ENCODE data around the gene TUBB2B. TPM values are rescaled to one million over a fixed set of nuclear protein-coding genes. Genes with fewer than 3 reads are reported as not detected.

Gene TUBB2B
- total RNA-seq, 1 donor from 2014 or later, result 114 TPM

GRCh38 chr6:3235486-3235885 is 8.0 kb upstream of the TUBB2B start:
- H3K4me1 Mint-ChIP-seq, result peaks cover 30% of the 10 kb centered on the region
- no peaks in the 10 kb centered on the region for H3K9me3 Mint-ChIP-seq
- DNase-seq (ENCODE audit: low spot score in 2 of 2, unreplicated experiment in 2 of 2), result no peak
- TF ChIP-seq, protein P1, sequence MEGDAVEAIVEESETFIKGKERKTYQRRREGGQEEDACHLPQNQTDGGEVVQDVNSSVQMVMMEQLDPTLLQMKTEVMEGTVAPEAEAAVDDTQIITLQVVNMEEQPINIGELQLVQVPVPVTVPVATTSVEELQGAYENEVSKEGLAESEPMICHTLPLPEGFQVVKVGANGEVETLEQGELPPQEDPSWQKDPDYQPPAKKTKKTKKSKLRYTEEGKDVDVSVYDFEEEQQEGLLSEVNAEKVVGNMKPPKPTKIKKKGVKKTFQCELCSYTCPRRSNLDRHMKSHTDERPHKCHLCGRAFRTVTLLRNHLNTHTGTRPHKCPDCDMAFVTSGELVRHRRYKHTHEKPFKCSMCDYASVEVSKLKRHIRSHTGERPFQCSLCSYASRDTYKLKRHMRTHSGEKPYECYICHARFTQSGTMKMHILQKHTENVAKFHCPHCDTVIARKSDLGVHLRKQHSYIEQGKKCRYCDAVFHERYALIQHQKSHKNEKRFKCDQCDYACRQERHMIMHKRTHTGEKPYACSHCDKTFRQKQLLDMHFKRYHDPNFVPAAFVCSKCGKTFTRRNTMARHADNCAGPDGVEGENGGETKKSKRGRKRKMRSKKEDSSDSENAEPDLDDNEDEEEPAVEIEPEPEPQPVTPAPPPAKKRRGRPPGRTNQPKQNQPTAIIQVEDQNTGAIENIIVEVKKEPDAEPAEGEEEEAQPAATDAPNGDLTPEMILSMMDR (IDR thresholded peaks at IDR 0.05; ENCODE audit: unreplicated experiment), result no peak
- H3K27me3 Mint-ChIP-seq (ENCODE audit: low read depth), result peaks cover 23% of the 10 kb centered on the region
- H3K4me3 Mint-ChIP-seq, result no peak overlapping the region
- H3K36me3 Mint-ChIP-seq, result no peaks in the 10 kb centered on the region
- H3K27ac Mint-ChIP-seq, result no peak overlapping the region

DNA sequence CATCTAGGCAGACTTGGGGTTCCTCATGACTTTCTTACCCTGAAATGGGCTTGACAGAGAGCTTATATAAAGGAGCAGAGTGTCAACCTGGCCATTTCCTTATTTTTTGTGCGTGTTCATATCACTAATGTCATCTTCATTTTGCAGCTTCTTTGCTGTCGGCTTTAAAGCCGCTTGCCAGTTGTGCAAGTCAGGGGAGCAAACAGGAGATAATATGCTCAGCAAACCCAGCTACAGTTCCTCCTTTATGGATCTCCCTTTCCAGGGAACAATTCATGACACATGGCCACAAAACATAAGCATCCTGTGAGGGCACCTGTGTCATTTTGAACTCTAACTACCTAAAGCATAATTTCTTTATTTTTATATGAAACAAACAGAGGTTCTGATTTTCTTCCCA is 6.5 kb upstream of the TUBB2B start:
- Mint-ChIP-seq H3K27me3 (ENCODE audit: low read depth) (peaks cover 39% of the 10 kb centered on the region), H3K4me3 (no peak overlapping the region), H3K4me1 (peaks cover 43% of the 10 kb centered on the region), H3K9me3 (no peaks in the 10 kb centered on the region), H3K36me3 (no peaks in the 10 kb centered on the region), H3K27ac (no peak overlapping the region)
- DNase-seq (ENCODE audit: low spot score in 2 of 2, unreplicated experiment in 2 of 2), result no peak
- TF ChIP-seq, protein P1 (IDR thresholded peaks at IDR 0.05; ENCODE audit: unreplicated experiment), result no peak

DNA sequence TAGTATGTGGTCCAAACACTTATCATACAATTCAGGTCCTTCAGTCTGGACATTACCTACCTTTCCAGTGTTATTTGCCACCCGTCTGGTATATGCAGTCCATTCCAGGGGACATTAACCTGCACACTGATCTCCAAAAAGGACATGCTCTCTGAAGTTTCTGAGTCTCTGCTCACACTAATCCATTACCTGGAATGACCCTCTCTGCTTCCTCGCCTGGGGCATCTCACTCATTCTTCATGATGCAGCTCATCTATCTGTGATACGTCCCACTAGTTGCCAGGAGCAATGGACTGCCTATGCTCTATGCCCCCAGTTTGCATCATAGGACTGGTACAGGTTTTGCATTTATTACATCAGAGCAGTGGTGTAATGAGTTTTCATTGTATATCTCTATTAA is 5.9 kb upstream of the TUBB2B start:
- Mint-ChIP-seq H3K27ac (no peak overlapping the region), H3K36me3 (no peaks in the 10 kb centered on the region), H3K27me3 (ENCODE audit: low read depth) (peaks cover 43% of the 10 kb centered on the region), H3K4me3 (peak overlapping the region; percentile 23), H3K4me1 (peaks cover 47% of the 10 kb centered on the region), H3K9me3 (no peaks in the 10 kb centered on the region)
- TF ChIP-seq, protein P1 (IDR thresholded peaks at IDR 0.05; ENCODE audit: unreplicated experiment), result no peak
- no peak for DNase-seq (ENCODE audit: low spot score in 2 of 2, unreplicated experiment in 2 of 2)

DNA sequence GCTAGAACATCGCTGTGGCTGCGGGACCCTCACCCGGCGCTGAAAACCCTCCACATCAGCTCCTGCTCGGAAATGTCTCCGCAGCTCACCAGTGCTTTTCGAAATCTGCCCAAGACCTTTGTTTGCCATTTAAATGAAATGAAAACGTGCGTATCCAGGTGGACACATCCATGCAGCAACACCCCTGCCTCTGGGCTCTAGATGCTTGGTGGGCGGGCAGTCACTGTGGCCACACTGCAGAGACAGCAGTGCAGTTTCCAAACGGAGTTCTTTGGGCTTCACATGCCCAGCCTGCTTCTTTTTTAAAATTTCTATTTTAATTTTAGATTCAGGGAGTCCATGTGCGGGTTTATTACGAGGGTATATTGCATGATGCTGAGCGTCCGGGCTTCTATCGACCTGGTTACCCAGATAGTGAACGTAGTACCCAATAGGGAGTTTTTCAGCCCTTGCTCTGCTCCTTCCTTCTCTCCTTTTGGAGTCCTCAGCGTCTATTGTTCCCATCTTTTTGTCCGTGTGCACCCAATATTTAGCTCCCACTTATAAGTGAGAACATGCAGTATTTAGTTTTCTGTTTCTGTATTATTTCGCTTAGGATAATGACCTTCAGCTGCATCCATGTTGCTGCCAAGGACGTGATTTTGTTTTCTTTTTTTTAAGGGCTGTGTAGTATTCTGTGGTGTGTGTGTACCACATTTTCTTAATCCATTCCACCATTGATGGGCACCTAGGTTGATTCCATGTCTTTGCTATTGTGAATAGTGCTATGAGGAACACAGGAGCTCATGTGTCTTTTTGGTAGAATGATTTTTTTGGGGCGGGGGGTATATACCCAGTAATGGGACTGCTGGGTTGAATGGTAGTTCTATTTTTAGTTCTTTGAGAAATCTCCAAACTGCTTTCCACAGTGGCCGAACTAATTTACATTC is 4.8 kb upstream of the TUBB2B start:
- H3K4me3 Mint-ChIP-seq, result peak overlapping the region; percentile 84
- no peak for DNase-seq (ENCODE audit: low spot score in 2 of 2, unreplicated experiment in 2 of 2)
- H3K27me3 Mint-ChIP-seq (ENCODE audit: low read depth), result peaks cover 48% of the 10 kb centered on the region

GRCh38 chr6:3231247-3232016 is 4.0 kb upstream of the TUBB2B start:
- Mint-ChIP-seq H3K9me3 (no peaks in the 10 kb centered on the region), H3K4me1 (peaks cover 53% of the 10 kb centered on the region), H3K27me3 (ENCODE audit: low read depth) (peaks cover 54% of the 10 kb centered on the region), H3K4me3 (peak overlapping the region; percentile 84), H3K36me3 (no peaks in the 10 kb centered on the region), H3K27ac (peak overlapping the region; percentile 75)
- DNase-seq (ENCODE audit: low spot score in 2 of 2, unreplicated experiment in 2 of 2), result peak; percentile 49 to 81
- TF ChIP-seq, protein P1 (IDR thresholded peaks at IDR 0.05; ENCODE audit: unreplicated experiment), result no peak

More for the DNA sequence above, 4.8 kb upstream of the TUBB2B start:
- Mint-ChIP-seq H3K4me1 (peaks cover 48% of the 10 kb centered on the region), H3K36me3 (no peaks in the 10 kb centered on the region), H3K9me3 (no peaks in the 10 kb centered on the region), H3K27ac (peak overlapping the region; percentile 75)
- TF ChIP-seq, protein P1 (IDR thresholded peaks at IDR 0.05; ENCODE audit: unreplicated experiment), result no peak

Data from mesothelial cell of epicardium (in vitro differentiated cells).